Activated naive CD8-positive, alpha-beta T cell treated with anti-CD3 and anti-CD28 coated beads for 36 hours (primary cell): ENCODE results near the gene FYN. TPM values are rescaled to one million over a fixed set of nuclear protein-coding genes. Genes with fewer than 3 reads are reported as not detected.
"Not testable (repeated sequence)": the region's sequence is repeated elsewhere in the genome, so short reads cannot be mapped to it uniquely, and the experiment has no call there.

Experiments
- DNase-seq: peaks from one replicate; pipeline ENCODE4 v3.0.0; 2021
- H3K27ac Mint-ChIP-seq: one replicate; pipeline ENCODE4 v1.8.0; 2022; ENCODE audit warnings: mild to moderate bottlenecking, moderate library complexity, mixed read lengths
- H3K27me3 Mint-ChIP-seq: one replicate; pipeline ENCODE4 v1.8.0; 2022; ENCODE audit warnings: mild to moderate bottlenecking, mixed read lengths
- H3K36me3 Mint-ChIP-seq: one replicate; pipeline ENCODE4 v1.8.0; 2021; ENCODE audit warnings: mild to moderate bottlenecking, mixed read lengths
- H3K4me1 Mint-ChIP-seq: one replicate; pipeline ENCODE4 v1.8.0; 2021; ENCODE audit warnings: mixed read lengths
- H3K4me3 Mint-ChIP-seq: one replicate; pipeline ENCODE4 v1.8.0; 2022; ENCODE audit warnings: mild to moderate bottlenecking, moderate library complexity, mixed read lengths
- H3K9me3 Mint-ChIP-seq: one replicate; pipeline ENCODE4 v1.8.0; 2022; ENCODE audit warnings: mixed read lengths
- total RNA-seq, 2 experiments: library from RNA; stranded (reverse); gene quantifications; one replicate each; pipeline ENCODE4 v1.2.3, GENCODE V29; 2021

The FYN gene
- total RNA-seq, 2 experiments from 2014 or later: 390 to 395 TPM

- Mint-ChIP-seq H3K4me1 (no peaks in the 10 kb centered on the region), H3K27ac (no peak overlapping the region), H3K9me3 (no peaks in the 10 kb centered on the region), H3K36me3 (peaks cover 15% of the 10 kb centered on the region), H3K4me3 (no peak overlapping the region), H3K27me3 (no peaks in the 10 kb centered on the region)
- no peak for DNase-seq
Observed at GRCh38 chr6:111653979-111654378, 219.3 kb downstream of the FYN start.

DNA sequence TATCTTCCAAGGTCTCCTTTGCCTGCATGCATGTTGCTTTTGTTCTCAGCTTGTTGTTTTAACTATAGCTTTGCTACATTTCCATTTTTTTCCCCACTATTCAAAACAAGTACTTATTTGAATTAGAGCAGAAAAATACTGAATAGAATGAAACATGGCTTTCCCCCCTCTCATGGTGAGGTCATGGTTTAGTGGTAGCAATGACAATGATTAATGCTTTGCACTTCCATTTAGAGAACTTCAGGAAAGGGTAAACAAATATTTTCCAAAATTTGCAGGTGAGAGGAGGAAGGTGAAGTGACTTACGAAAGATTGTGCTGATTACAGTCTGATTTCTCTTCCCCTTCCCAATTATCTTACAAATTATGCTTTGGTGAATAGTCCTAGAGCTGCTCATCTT is 219.8 kb downstream of the FYN start:
- no peak overlapping the region for H3K4me3 Mint-ChIP-seq
- no peaks in the 10 kb centered on the region for H3K4me1 Mint-ChIP-seq
- H3K36me3 Mint-ChIP-seq: peaks cover 15% of the 10 kb centered on the region
- H3K27ac Mint-ChIP-seq: no peak overlapping the region
- H3K9me3 Mint-ChIP-seq: no peaks in the 10 kb centered on the region
- no peak for DNase-seq
- no peaks in the 10 kb centered on the region for H3K27me3 Mint-ChIP-seq

GRCh38 chr6:111652156-111652555 is 221.1 kb downstream of the FYN start:
- Mint-ChIP-seq H3K27me3 (no peaks in the 10 kb centered on the region), H3K9me3 (no peaks in the 10 kb centered on the region), H3K27ac (no peak overlapping the region), H3K36me3 (peaks cover 15% of the 10 kb centered on the region), H3K4me3 (no peak overlapping the region), H3K4me1 (no peaks in the 10 kb centered on the region)
- DNase-seq: no peak

GRCh38 chr6:111651185-111652034 is 221.8 kb downstream of the FYN start:
- Mint-ChIP-seq H3K36me3 (peaks cover 14% of the 10 kb centered on the region), H3K4me1 (no peaks in the 10 kb centered on the region), H3K27ac (no peak overlapping the region), H3K4me3 (no peak overlapping the region), H3K27me3 (no peaks in the 10 kb centered on the region), H3K9me3 (no peaks in the 10 kb centered on the region)
- no peak for DNase-seq

DNA sequence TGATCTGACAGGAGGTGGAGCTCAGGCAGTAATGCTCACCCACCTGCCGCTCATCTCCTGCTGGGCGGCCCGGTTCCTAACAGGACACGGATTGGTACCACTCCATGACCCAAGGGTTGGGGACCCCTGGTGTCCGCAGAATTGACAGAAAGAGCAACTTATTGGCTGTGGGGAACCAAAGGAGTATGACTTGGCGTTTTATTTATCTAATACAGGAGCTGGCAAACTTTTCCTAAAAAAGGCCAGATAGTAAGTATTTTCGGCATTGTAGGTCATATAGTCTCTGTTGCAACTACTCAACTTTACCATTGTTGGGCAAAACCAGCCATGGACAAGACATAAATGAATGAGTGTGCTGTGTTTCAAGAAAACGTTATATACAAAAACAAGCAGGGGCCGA is 223.2 kb downstream of the FYN start:
- DNase-seq: no peak
- Mint-ChIP-seq H3K36me3 (peaks cover 12% of the 10 kb centered on the region), H3K27me3 (no peaks in the 10 kb centered on the region), H3K4me1 (no peaks in the 10 kb centered on the region), H3K27ac (no peak overlapping the region), H3K9me3 (no peaks in the 10 kb centered on the region), H3K4me3 (no peak overlapping the region)

GRCh38 chr6:111648100-111648499 is 225.2 kb downstream of the FYN start:
- no peaks in the 10 kb centered on the region for H3K4me1 Mint-ChIP-seq
- H3K36me3 Mint-ChIP-seq: peaks cover 10% of the 10 kb centered on the region
- no peak overlapping the region for H3K4me3 Mint-ChIP-seq
- no peak for DNase-seq
- H3K27me3 Mint-ChIP-seq: no peaks in the 10 kb centered on the region
- no peaks in the 10 kb centered on the region for H3K9me3 Mint-ChIP-seq
- no peak overlapping the region for H3K27ac Mint-ChIP-seq

DNA sequence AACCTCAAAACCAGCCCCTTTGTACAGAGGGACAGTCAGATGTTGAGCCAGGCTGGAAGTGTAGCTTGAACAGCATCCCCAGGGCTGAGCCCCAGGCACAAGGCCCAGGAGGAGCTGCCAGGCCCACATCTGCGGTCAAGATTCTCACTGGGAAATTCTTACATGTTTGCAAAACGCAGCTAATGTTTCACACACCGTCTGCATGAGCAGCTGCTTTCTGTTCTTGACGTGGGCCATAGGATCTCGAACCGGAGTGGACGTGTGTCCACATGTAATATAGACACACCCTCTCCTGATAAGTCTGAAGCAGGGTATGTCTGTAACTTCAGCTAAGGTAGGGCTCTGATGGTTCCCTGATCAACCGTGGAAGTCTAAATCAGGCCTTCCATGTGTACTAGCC is 226.3 kb downstream of the FYN start:
- no peak overlapping the region for H3K27ac Mint-ChIP-seq
- peaks cover 8% of the 10 kb centered on the region for H3K36me3 Mint-ChIP-seq

GRCh38 chr6:111646034-111646433 is 227.2 kb downstream of the FYN start:
- H3K36me3 Mint-ChIP-seq: peaks cover 8% of the 10 kb centered on the region
- H3K27ac Mint-ChIP-seq: no peak overlapping the region
- H3K9me3 Mint-ChIP-seq: no peaks in the 10 kb centered on the region
- no peak overlapping the region for H3K4me3 Mint-ChIP-seq
- H3K4me1 Mint-ChIP-seq: no peaks in the 10 kb centered on the region
- H3K27me3 Mint-ChIP-seq: no peaks in the 10 kb centered on the region
- no peak for DNase-seq

More for the DNA sequence above, 226.3 kb downstream of the FYN start:
- Mint-ChIP-seq H3K27me3 (no peaks in the 10 kb centered on the region), H3K9me3 (no peaks in the 10 kb centered on the region), H3K4me3 (no peak overlapping the region), H3K4me1 (no peaks in the 10 kb centered on the region)
- DNase-seq: no peak

- H3K4me1 Mint-ChIP-seq: no peaks in the 10 kb centered on the region
Observed at GRCh38 chr6:111644893-111645430, 228.3 kb downstream of the FYN start.

GRCh38 chr6:111642463-111643158 is 230.6 kb downstream of the FYN start:
- peak; percentile 26 for DNase-seq
- Mint-ChIP-seq H3K27ac (no peak overlapping the region), H3K9me3 (no peaks in the 10 kb centered on the region), H3K27me3 (no peaks in the 10 kb centered on the region), H3K4me1 (no peaks in the 10 kb centered on the region), H3K36me3 (peaks cover 11% of the 10 kb centered on the region), H3K4me3 (no peak overlapping the region)

More at GRCh38 chr6:111644893-111645430, 228.3 kb downstream of the FYN start:
- Mint-ChIP-seq H3K27me3 (no peaks in the 10 kb centered on the region), H3K27ac (peak overlapping the region; percentile 45), H3K36me3 (peaks cover 10% of the 10 kb centered on the region), H3K9me3 (no peaks in the 10 kb centered on the region), H3K4me3 (no peak overlapping the region)
- no peak for DNase-seq

GRCh38 chr6:111639266-111639665 is 234.0 kb downstream of the FYN start:
- no peaks in the 10 kb centered on the region for H3K27me3 Mint-ChIP-seq
- no peak for DNase-seq
- no peaks in the 10 kb centered on the region for H3K9me3 Mint-ChIP-seq
- no peak overlapping the region for H3K4me3 Mint-ChIP-seq
- H3K27ac Mint-ChIP-seq: no peak overlapping the region
- H3K36me3 Mint-ChIP-seq: peaks cover 16% of the 10 kb centered on the region
- no peaks in the 10 kb centered on the region for H3K4me1 Mint-ChIP-seq

DNA sequence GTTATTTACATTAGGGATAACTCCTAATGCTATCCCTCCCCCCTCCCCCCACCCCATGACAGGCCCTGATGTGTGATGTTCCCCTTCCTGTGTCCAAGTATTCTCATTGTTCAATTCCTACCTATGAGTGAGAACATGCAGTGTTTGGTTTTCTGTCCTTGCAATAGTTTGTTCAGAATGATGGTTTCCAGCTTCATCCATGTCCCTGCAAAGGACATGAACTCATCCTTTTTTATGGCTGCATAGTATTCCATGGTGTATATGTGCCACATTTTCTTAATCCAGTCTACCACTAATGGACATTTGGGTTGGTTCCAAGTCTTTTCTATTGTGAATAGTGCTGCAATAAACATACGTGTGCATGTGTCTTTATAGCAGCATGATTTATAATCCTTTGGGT is 238.3 kb downstream of the FYN start:
- H3K9me3 Mint-ChIP-seq, H3K4me3 Mint-ChIP-seq, DNase-seq, H3K27ac Mint-ChIP-seq, H3K27me3 Mint-ChIP-seq, H3K4me1 Mint-ChIP-seq: not testable (repeated sequence)
- peaks cover 13% of the 10 kb centered on the region for H3K36me3 Mint-ChIP-seq

GRCh38 chr6:111633822-111634221 is 239.4 kb downstream of the FYN start:
- Mint-ChIP-seq H3K27ac (no peak overlapping the region), H3K4me1 (no peaks in the 10 kb centered on the region), H3K27me3 (no peaks in the 10 kb centered on the region), H3K4me3 (no peak overlapping the region), H3K36me3 (peaks cover 13% of the 10 kb centered on the region), H3K9me3 (no peaks in the 10 kb centered on the region)
- no peak for DNase-seq

- Mint-ChIP-seq H3K4me1 (no peaks in the 10 kb centered on the region), H3K27me3 (no peaks in the 10 kb centered on the region), H3K27ac (no peak overlapping the region), H3K36me3 (peaks cover 13% of the 10 kb centered on the region), H3K9me3 (no peaks in the 10 kb centered on the region), H3K4me3 (no peak overlapping the region)
- no peak for DNase-seq
Observed at GRCh38 chr6:111632468-111633247, 240.6 kb downstream of the FYN start.

DNA sequence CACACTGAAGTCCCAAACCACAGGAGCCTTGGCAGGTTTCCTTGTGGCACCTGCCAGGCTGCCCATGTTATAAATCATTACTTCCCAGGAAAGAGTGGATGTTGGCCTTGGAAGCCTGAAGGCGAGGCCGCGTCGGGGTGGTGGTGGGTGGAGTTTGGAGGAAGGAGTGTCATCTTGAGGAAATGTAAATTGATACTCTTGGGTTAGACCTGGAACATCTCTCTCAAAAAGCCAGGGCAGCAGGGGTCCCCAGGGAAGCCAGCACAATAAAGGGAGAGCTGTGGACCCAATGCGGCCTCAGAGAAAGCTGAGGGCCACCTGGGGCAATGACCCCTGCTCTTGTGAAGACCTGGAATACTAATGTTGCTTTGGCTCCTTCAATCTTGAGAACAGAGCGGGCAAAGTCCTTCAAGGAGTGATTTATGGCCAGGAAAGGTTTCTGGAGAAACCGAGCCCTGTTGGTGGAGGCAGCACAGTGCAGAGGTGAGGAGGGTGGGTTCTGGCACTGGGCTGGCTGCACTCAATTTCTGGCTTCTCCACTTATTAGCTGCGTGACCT is 241.3 kb downstream of the FYN start:
- no peak for DNase-seq
- Mint-ChIP-seq H3K4me1 (no peaks in the 10 kb centered on the region), H3K4me3 (no peak overlapping the region), H3K9me3 (no peaks in the 10 kb centered on the region), H3K27ac (peak overlapping the region; percentile 8), H3K36me3 (peaks cover 7% of the 10 kb centered on the region), H3K27me3 (no peaks in the 10 kb centered on the region)
